ENCODE results near the gene WDR31.

WDR31 gene

GRCh38 chr9:113322671-113323070, 17.4 kb downstream of the WDR31 start:
- Histone ChIP-seq H3K9me3 (replicated peaks in 1 of 11) (no peaks in the 10 kb centered on the region), H3K4me2 (no peak overlapping the region), H3K36me3 (peaks cover 0 to 18% (median 0%) of the 10 kb centered on the region in 11 experiments; a peak in 3 of 22 replicates), H3K4me1 (no peaks in the 10 kb centered on the region), H3K9ac (no peak overlapping the region), H4K20me1 (no peaks in the 10 kb centered on the region), H3K27me3 (no peaks in the 10 kb centered on the region), H3K27ac (no peak overlapping the region), H3K4me3 (no peak overlapping the region)
- TF ChIP-seq Cebpa-rat (IDR thresholded peaks at IDR 0.05) = no peak

GRCh38 chr9:113320051-113320450, 20.0 kb downstream of the WDR31 start:
- no peak overlapping the region for H3K4me2 ChIP-seq
- no peaks in the 10 kb centered on the region for H3K4me1 ChIP-seq
- no peaks in the 10 kb centered on the region; a peak in 1 of 22 replicates for H3K27me3 ChIP-seq
- no peaks in the 10 kb centered on the region for H4K20me1 ChIP-seq
- no peak overlapping the region for H3K9ac ChIP-seq
- H3K4me3 ChIP-seq = no peak overlapping the region
- H3K36me3 ChIP-seq = peaks cover 0 to 18% (median 0%) of the 10 kb centered on the region in 11 experiments; a peak in 3 of 22 replicates
- no peaks in the 10 kb centered on the region for H3K9me3 ChIP-seq (replicated peaks in 1 of 11)
- TF ChIP-seq Cebpa-rat (IDR thresholded peaks at IDR 0.05) = no peak
- H3K27ac ChIP-seq = no peak overlapping the region

GRCh38 chr9:113319054-113319453, 21.0 kb downstream of the WDR31 start:
- Histone ChIP-seq H3K4me3 (no peak overlapping the region), H3K36me3 (peaks cover 0 to 18% (median 0%) of the 10 kb centered on the region in 11 experiments; a peak in 3 of 22 replicates)

GRCh38 chr9:113317777-113318176, 22.3 kb downstream of the WDR31 start:
- Histone ChIP-seq H3K36me3 (peaks cover 0 to 18% (median 0%) of the 10 kb centered on the region in 11 experiments; a peak in 3 of 22 replicates), H3K4me1 (no peaks in the 10 kb centered on the region), H3K27me3 (no peaks in the 10 kb centered on the region; a peak in 1 of 22 replicates), H3K4me2 (no peak overlapping the region), H4K20me1 (no peaks in the 10 kb centered on the region), H3K9me3 (replicated peaks in 1 of 11) (no peaks in the 10 kb centered on the region), H3K9ac (no peak overlapping the region), H3K27ac (no peak overlapping the region), H3K4me3 (no peak overlapping the region)
- TF ChIP-seq Cebpa-rat (IDR thresholded peaks at IDR 0.05) = no peak

More at GRCh38 chr9:113319054-113319453, 21.0 kb downstream of the WDR31 start:
- H3K4me2 ChIP-seq = no peak overlapping the region
- TF ChIP-seq Cebpa-rat (IDR thresholded peaks at IDR 0.05) = no peak
- no peaks in the 10 kb centered on the region for H4K20me1 ChIP-seq
- no peaks in the 10 kb centered on the region for H3K9me3 ChIP-seq (replicated peaks in 1 of 11)
- no peaks in the 10 kb centered on the region; a peak in 1 of 22 replicates for H3K27me3 ChIP-seq
- no peaks in the 10 kb centered on the region for H3K4me1 ChIP-seq
- H3K9ac ChIP-seq = no peak overlapping the region
- no peak overlapping the region for H3K27ac ChIP-seq

- Histone ChIP-seq H4K20me1 (no peaks in the 10 kb centered on the region), H3K4me2 (no peak overlapping the region), H3K9me3 (replicated peaks in 1 of 11) (no peaks in the 10 kb centered on the region), H3K36me3 (peaks cover 0 to 18% (median 0%) of the 10 kb centered on the region in 11 experiments; a peak in 3 of 22 replicates), H3K27ac (no peak overlapping the region), H3K27me3 (no peaks in the 10 kb centered on the region; a peak in 1 of 22 replicates), H3K4me1 (no peaks in the 10 kb centered on the region), H3K9ac (no peak overlapping the region), H3K4me3 (no peak overlapping the region)
- TF ChIP-seq Cebpa-rat (IDR thresholded peaks at IDR 0.05) = no peak
Observed at GRCh38 chr9:113316030-113316429, 24.0 kb downstream of the WDR31 start.

- H3K9ac ChIP-seq = no peak overlapping the region
- H4K20me1 ChIP-seq = no peaks in the 10 kb centered on the region
- H3K4me1 ChIP-seq = no peaks in the 10 kb centered on the region
- H3K4me2 ChIP-seq = no peak overlapping the region
- H3K9me3 ChIP-seq (replicated peaks in 1 of 11) = no peaks in the 10 kb centered on the region
- no peak overlapping the region for H3K4me3 ChIP-seq
- TF ChIP-seq Cebpa-rat (IDR thresholded peaks at IDR 0.05) = no peak
- H3K36me3 ChIP-seq = peaks cover 0 to 18% (median 0%) of the 10 kb centered on the region in 11 experiments; a peak in 3 of 22 replicates
- no peaks in the 10 kb centered on the region; a peak in 1 of 22 replicates for H3K27me3 ChIP-seq
- H3K27ac ChIP-seq = no peak overlapping the region
Observed at GRCh38 chr9:113315231-113315630, 24.8 kb downstream of the WDR31 start.

GRCh38 chr9:113313261-113313660, 26.8 kb downstream of the WDR31 start:
- H3K27me3 ChIP-seq = no peaks in the 10 kb centered on the region; a peak in 1 of 22 replicates
- no peaks in the 10 kb centered on the region for H4K20me1 ChIP-seq
- H3K4me1 ChIP-seq = no peaks in the 10 kb centered on the region
- H3K4me3 ChIP-seq = no peak overlapping the region
- H3K9me3 ChIP-seq (replicated peaks in 1 of 11) = no peaks in the 10 kb centered on the region
- H3K4me2 ChIP-seq = no peak overlapping the region
- peaks cover 0 to 2% (median 0%) of the 10 kb centered on the region in 11 experiments; a peak in 2 of 22 replicates for H3K36me3 ChIP-seq
- no peak for TF ChIP-seq Cebpa-rat (IDR thresholded peaks at IDR 0.05)
- H3K9ac ChIP-seq = no peak overlapping the region
- no peak overlapping the region for H3K27ac ChIP-seq

GRCh38 chr9:113311961-113312360, 28.1 kb downstream of the WDR31 start:
- H3K36me3 ChIP-seq = no peaks in the 10 kb centered on the region

GRCh38 chr9:113310538-113310937, 29.5 kb downstream of the WDR31 start:
- Histone ChIP-seq H3K27me3 (no peaks in the 10 kb centered on the region; a peak in 1 of 22 replicates), H3K27ac (no peak overlapping the region), H3K9ac (no peak overlapping the region)

More at GRCh38 chr9:113311961-113312360, 28.1 kb downstream of the WDR31 start:
- H3K9ac ChIP-seq = no peak overlapping the region
- no peaks in the 10 kb centered on the region for H3K9me3 ChIP-seq (replicated peaks in 1 of 11)
- H3K4me2 ChIP-seq = no peak overlapping the region
- no peak overlapping the region for H3K4me3 ChIP-seq
- H4K20me1 ChIP-seq = no peaks in the 10 kb centered on the region
- H3K27me3 ChIP-seq = no peaks in the 10 kb centered on the region; a peak in 1 of 22 replicates
- TF ChIP-seq Cebpa-rat (IDR thresholded peaks at IDR 0.05) = no peak
- no peak overlapping the region for H3K27ac ChIP-seq
- H3K4me1 ChIP-seq = no peaks in the 10 kb centered on the region

GRCh38 chr9:113309204-113309813, 30.8 kb downstream of the WDR31 start:
- no peaks in the 10 kb centered on the region for H3K4me1 ChIP-seq
- no peak overlapping the region for H3K4me2 ChIP-seq
- no peaks in the 10 kb centered on the region for H4K20me1 ChIP-seq
- H3K4me3 ChIP-seq = no peak overlapping the region
- no peak overlapping the region for H3K27ac ChIP-seq
- TF ChIP-seq Cebpa-rat (IDR thresholded peaks at IDR 0.05) = no peak
- H3K9ac ChIP-seq = no peak overlapping the region
- H3K27me3 ChIP-seq = no peaks in the 10 kb centered on the region
- no peaks in the 10 kb centered on the region for H3K9me3 ChIP-seq (replicated peaks in 1 of 11)
- H3K36me3 ChIP-seq = no peaks in the 10 kb centered on the region

More at GRCh38 chr9:113310538-113310937, 29.5 kb downstream of the WDR31 start:
- Histone ChIP-seq H3K4me2 (no peak overlapping the region), H3K4me3 (no peak overlapping the region), H4K20me1 (no peaks in the 10 kb centered on the region), H3K4me1 (no peaks in the 10 kb centered on the region), H3K36me3 (no peaks in the 10 kb centered on the region), H3K9me3 (replicated peaks in 1 of 11) (no peaks in the 10 kb centered on the region)
- TF ChIP-seq Cebpa-rat (IDR thresholded peaks at IDR 0.05) = no peak

Measured in BLaER1 treated with 17β-estradiol and CSF1 and Interleukin-3, amounts not matched to agents 10 nM and 100 nM (cell line).